Psoas muscle (tissue), 8 donors: ENCODE measurements around the gene EDIL3. TPM values are rescaled to one million over a fixed set of nuclear protein-coding genes. Genes with fewer than 3 reads are reported as not detected.

Experiments used
- ATAC-seq, 4 donors: fragments of 200-7000 bp; cut with Tn5 transposase; one replicate each; pipeline ENCODE4 v1.9.1; 2020; ENCODE audit warnings: moderate library complexity in 3 of 4, mild to moderate bottlenecking in 2 of 4
- DNase-seq, 2 donors: peaks; one replicate each; pipeline ENCODE4 v3.0.0-alpha.2; 2020
- H3K27ac ChIP-seq: fragments of 200-600 bp; one replicate; pipeline ENCODE4 v1.8.0; 2022
- H3K27me3 ChIP-seq, 3 donors: fragments of 200-600 bp in 1 of 3; one replicate each; pipeline versions ENCODE4 v1.6.1 to v1.8.0; 2013 to 2022; ENCODE audit warnings: low read length in 2 of 3, mild to moderate bottlenecking in 2 of 3, moderate library complexity in 1 of 3; ENCODE audit not compliant: insufficient read depth in 3 of 3
- H3K36me3 ChIP-seq, 2 donors: fragments of 200-600 bp in 1 of 2; one replicate each; pipeline versions ENCODE4 v1.6.1 to v1.8.0; 2013 to 2022; ENCODE audit warnings: low read depth in 1 of 2, mild to moderate bottlenecking in 1 of 2, moderate library complexity in 1 of 2; ENCODE audit not compliant: insufficient read depth in 1 of 2
- H3K4me1 ChIP-seq: fragments of 200-600 bp; one replicate; pipeline ENCODE4 v1.8.0; 2022
- H3K4me3 ChIP-seq: fragments of 200-600 bp; one replicate; pipeline ENCODE4 v1.8.0; 2022; ENCODE audit warnings: mild to moderate bottlenecking
- H3K9me3 ChIP-seq: fragments of 200-600 bp; one replicate; pipeline ENCODE4 v1.8.0; 2022
- CTCF ChIP-seq: fragments of 200-600 bp; IDR thresholded peaks from one replicate; pipeline ENCODE4 v1.8.0; 2022; ENCODE audit warnings: antibody characterized with exemption
- WGBS, 3 donors: extraction: QIAGEN DNeasy Blood & Tissue Kit; methylation state at CpG; one replicate each; pipeline versions ENCODE4 v1.1.6 to v1.1.7; 2013; 5-methylcytosine and 5-hydroxymethylcytosine counted together
- intact Hi-C, 2 donors: fragments of 100-400 bp; cut with DNase I; formaldehyde crosslinking; loops; one replicate each; pipeline versions ENCODE4 v1.11.0 to v1.14.2; 2022
- polyA plus RNA-seq, 3 donors: library from polyadenylated mRNA; stranded (reverse); fragments of 200-250 nt; gene quantifications; one replicate each; pipeline ENCODE4 v1.2.3, GENCODE V29; 2013
- total RNA-seq, 4 donors: library from RNA; stranded (reverse); fragmentation: NEBNext Ultra II Directional in 2 of 4; extraction: Animal tissue kit (Norgen Biotek cat#: 25700) in 2 of 4; gene quantifications; one replicate each; pipeline versions ENCODE4 v1.2.1 to v1.2.4, GENCODE V29; 2021 to 2023
- donor health status: healthy with polysubstance abuse.
- donor health status: DM: no; HTN: no; CAD: no; lungs with moderate emphysema.
- donor health status: Bipolar disorder and iron deficiency.
- donor health status: healthy.
- donor health status: DM: yes; HTN: yes; CAD: no.
- donor health status: DM: no; HTN: no; CAD: no.
- donor health status: DM: no; HTN: no; CAD: no.
- donor health status: DM: yes; HTN: yes; CAD: no.

Gene EDIL3
- total and polyA plus RNA-seq, 7 donors, result 0.11 to 0.91 (median 0.34) TPM

DNA sequence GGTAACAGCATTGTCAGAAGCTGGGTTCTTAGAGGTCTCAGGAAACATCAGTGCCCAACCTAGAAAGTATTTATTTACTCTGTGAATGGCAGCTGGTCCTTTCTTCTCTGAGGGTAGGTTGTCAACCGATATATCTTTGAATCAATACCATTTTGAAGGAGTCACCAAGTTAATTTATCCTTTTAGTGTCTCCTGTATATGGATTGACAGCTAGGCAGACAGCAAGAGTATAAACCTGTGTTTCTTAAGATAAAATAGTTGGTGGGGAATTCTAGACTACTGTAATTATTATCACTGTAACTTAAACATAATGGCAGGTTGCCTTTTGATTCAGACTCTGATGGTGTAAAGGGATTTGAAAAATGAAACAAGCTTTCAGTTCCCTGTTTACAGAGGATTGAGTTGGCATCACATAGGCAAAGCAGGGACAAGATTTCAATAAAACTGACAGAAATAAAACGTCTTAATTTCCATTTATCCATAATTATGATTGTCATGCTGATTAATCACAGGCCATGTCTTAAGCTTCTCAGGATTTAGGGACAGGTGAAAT is 473.2 kb downstream of the EDIL3 start:
- Histone ChIP-seq H3K27me3 (no peaks in the 10 kb centered on the region), H3K4me3 (no peak overlapping the region), H3K4me1 (no peaks in the 10 kb centered on the region), H3K36me3 (no peaks in the 10 kb centered on the region), H3K27ac (no peak overlapping the region), H3K9me3 (no peaks in the 10 kb centered on the region)
- intact Hi-C loops, result no loop called here
- DNase-seq, result no peak
- ATAC-seq, result no peak
- WGBS, 3 donors, result 61 to 68% (median 63%) methylated on average over 2 of the region's 2 CpGs
- TF ChIP-seq CTCF, result no peak

DNA sequence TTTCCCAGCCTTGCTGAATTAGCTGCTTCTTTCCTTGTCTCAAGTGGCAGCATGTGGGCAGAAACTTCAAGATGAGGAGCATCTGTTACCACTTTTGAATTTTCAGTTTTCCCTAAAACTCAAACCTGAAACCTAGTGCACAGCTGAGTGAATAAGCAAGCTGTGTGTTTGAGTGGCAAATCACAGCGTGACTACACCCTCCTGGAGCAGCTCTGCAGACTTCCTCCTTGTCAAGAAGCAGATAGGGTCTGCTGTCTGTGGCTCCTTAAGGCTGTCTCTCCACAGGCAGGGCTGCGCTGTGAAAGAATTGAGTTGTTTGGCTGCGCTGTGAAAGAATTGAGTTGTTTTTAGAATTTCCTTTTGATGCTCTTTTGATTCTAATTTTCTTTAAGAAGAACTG is 484.4 kb downstream of the EDIL3 start:
- Histone ChIP-seq H3K4me1 (no peaks in the 10 kb centered on the region), H3K36me3 (no peaks in the 10 kb centered on the region), H3K4me3 (no peak overlapping the region), H3K27me3 (no peaks in the 10 kb centered on the region), H3K27ac (no peak overlapping the region), H3K9me3 (no peaks in the 10 kb centered on the region)
- TF ChIP-seq CTCF, result no peak
- WGBS, 3 donors, result 71 to 76% (median 75%) methylated on average over 3 of the region's 3 CpGs
- DNase-seq (no peak), ATAC-seq (no peak)
- intact Hi-C loops, result no loop called here

GRCh38 chr5:83899326-83899970 is 485.2 kb downstream of the EDIL3 start:
- H3K4me1 ChIP-seq, result no peaks in the 10 kb centered on the region
- no peak overlapping the region for H3K4me3 ChIP-seq
- H3K36me3 ChIP-seq, result no peaks in the 10 kb centered on the region
- H3K27ac ChIP-seq, result no peak overlapping the region
- H3K27me3 ChIP-seq, result no peaks in the 10 kb centered on the region
- TF ChIP-seq CTCF, result no peak
- 80 to 92% (median 86%) methylated on average over 2 of the region's 2 CpGs for WGBS, 3 donors
- intact Hi-C loops, result no loop called here
- no peak for DNase-seq
- no peaks in the 10 kb centered on the region for H3K9me3 ChIP-seq
- ATAC-seq, result no peak

- intact Hi-C loops, result no loop called here
- H3K27ac ChIP-seq, result no peak overlapping the region
- TF ChIP-seq CTCF, result no peak
- H3K36me3 ChIP-seq, result no peaks in the 10 kb centered on the region
- H3K4me3 ChIP-seq, result no peak overlapping the region
- no peak for DNase-seq
- 84 to 93% (median 88%) methylated on average over 2 of the region's 2 CpGs for WGBS, 3 donors
- ATAC-seq, result no peak
- no peaks in the 10 kb centered on the region for H3K27me3 ChIP-seq
- no peaks in the 10 kb centered on the region for H3K9me3 ChIP-seq
- no peaks in the 10 kb centered on the region for H3K4me1 ChIP-seq
These were observed 488.8 kb downstream of the EDIL3 start for GRCh38 chr5:83895860-83896259.

GRCh38 chr5:83891261-83891660 is 493.4 kb downstream of the EDIL3 start:
- ATAC-seq (no peak), DNase-seq (no peak)
- Histone ChIP-seq H3K27me3 (no peaks in the 10 kb centered on the region), H3K27ac (no peak overlapping the region), H3K4me1 (no peaks in the 10 kb centered on the region), H3K9me3 (no peaks in the 10 kb centered on the region), H3K36me3 (no peaks in the 10 kb centered on the region), H3K4me3 (no peak overlapping the region)
- intact Hi-C loops, result no loop called here
- 67 to 72% (median 69%) methylated on average over 2 of the region's 2 CpGs for WGBS, 3 donors
- TF ChIP-seq CTCF, result no peak
